LNCAP (cell line): Measurements from ENCODE around the gene ENPP1.

Experiments used
- TF ChIP-seq, protein P1 (sequence below): fragments of 450-650 bp; IDR thresholded peaks from 2 replicates; pipeline ENCODE4 v1.5.1; 2017; ENCODE audit warnings: mild to moderate bottlenecking

ENPP1 gene

DNA sequence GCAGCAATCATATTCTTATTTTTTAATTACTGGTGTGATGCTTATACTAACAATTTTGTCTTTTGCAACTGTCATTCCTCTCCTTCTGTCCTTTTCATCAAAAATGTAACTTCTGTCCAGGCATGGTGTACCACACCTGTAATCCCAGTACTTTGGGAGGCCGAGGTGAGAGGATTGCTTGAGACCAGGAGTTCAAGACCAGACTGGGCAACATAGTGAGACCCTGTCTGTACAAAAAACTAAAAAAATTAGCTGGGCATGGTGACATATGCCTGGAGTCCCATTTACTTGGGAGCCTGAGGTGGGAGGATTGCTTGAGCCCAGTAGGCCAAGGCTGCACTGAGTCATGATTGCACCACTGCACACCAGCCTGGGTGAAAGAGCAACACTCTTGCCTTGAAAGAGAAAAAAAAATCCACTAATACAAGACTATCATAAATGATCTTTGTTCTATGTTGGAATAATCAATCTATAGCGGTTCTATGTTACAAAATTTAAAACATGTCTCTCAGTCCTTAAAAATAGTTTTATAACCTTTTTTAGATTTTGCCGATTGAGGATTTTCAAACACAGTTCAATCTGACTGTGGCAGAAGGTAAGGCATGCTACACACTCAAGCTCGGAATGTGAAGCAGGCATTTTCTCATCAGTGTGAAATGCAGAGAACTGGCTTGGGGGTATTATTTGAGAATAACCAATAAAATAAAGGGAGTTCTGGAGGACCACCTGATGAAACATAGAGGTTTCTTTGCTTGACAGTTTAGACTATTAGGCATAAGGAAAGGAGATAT is 70.4 kb downstream of the ENPP1 start:
- TF ChIP-seq, protein P1, sequence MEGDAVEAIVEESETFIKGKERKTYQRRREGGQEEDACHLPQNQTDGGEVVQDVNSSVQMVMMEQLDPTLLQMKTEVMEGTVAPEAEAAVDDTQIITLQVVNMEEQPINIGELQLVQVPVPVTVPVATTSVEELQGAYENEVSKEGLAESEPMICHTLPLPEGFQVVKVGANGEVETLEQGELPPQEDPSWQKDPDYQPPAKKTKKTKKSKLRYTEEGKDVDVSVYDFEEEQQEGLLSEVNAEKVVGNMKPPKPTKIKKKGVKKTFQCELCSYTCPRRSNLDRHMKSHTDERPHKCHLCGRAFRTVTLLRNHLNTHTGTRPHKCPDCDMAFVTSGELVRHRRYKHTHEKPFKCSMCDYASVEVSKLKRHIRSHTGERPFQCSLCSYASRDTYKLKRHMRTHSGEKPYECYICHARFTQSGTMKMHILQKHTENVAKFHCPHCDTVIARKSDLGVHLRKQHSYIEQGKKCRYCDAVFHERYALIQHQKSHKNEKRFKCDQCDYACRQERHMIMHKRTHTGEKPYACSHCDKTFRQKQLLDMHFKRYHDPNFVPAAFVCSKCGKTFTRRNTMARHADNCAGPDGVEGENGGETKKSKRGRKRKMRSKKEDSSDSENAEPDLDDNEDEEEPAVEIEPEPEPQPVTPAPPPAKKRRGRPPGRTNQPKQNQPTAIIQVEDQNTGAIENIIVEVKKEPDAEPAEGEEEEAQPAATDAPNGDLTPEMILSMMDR, result no peak

DNA sequence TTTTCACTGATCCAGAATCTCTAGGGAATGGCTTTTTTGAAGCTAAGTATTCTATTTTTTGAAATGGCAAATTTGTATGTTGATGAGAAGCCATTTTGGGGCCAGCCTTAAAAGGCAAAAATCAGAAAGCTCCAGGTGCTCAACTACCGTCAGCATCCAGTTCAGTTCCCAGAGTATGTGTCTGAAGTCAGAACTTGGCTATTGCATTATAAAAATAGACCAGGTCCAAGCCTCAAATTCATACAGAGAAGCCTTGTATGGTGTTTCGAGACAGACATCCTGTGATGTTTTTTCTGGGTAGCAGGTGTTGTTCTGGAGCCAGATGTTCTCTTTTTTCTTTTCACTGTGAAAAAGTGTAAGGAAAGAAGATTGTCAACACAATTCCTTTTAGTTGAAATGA is 75.2 kb downstream of the ENPP1 start:
- TF ChIP-seq, protein P1, result no peak

DNA sequence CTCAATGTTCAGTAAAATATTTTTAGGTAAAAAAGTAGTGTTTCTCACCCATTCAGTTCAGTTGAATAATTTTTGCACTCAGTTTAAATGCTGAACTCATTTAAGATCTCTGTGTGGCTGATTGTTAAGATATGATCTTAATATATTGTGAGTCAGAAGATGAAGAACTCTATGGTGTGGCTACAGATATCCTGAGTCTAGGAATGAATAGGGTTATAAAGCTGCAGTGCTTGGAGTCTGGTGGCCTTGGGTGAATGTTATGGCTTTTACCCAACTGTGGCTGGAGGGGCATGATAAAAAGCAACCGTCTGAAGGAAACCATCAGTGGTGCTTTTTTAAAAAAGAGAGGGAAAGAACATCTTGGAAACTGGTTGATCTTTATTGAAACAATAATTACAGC is 77.4 kb downstream of the ENPP1 start:
- TF ChIP-seq, protein P1, result no peak

DNA sequence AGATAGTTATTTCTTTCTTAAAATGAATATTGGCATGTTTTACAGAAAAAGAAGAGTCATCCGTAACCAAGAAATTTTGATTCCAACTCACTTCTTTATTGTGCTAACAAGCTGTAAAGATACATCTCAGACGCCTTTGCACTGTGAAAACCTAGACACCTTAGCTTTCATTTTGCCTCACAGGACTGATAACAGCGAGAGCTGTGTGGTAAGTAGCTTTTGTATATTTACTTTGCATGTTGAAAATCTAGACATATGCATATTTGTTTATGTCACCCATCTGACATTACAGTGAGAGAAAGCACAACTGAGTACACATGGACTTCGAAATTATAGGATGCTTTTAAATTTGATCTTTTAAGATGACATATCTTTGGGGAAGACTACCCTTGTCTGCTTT is 78.7 kb downstream of the ENPP1 start:
- TF ChIP-seq, protein P1, result no peak

DNA sequence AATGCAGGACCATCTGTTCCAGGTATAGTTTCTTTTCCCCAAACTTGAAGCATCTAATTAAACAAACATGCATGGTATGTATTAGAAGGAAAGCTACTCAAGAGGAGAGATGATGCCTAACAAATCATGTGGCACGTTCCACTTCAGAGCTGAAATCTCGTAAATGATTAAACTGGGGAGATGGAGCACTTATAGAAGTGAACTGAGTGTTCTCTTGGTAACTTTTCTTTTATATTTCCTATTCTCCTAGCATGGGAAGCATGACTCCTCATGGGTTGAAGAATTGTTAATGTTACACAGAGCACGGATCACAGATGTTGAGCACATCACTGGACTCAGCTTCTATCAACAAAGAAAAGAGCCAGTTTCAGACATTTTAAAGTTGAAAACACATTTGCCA is 82.3 kb downstream of the ENPP1 start:
- TF ChIP-seq, protein P1, result no peak

DNA sequence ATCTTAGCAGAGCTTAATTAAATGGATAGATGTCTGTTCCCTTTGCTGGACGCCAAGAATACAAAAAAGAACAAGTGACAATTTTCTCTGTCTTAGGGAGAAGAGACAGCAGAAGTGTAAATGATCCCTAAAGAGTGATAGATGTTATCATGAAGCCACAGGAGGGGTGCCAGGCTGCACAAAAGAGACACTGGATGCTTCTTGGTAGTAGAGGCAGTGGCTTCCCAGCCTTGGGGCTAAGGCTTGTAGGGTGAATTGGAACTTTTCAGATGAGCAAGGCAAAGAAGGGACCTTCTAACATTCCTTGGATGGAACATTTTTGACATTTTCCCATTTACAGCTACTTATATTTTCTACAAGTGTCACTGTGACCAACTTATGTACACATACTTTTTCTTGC is 85.4 kb downstream of the ENPP1 start:
- TF ChIP-seq, protein P1, result no peak

DNA sequence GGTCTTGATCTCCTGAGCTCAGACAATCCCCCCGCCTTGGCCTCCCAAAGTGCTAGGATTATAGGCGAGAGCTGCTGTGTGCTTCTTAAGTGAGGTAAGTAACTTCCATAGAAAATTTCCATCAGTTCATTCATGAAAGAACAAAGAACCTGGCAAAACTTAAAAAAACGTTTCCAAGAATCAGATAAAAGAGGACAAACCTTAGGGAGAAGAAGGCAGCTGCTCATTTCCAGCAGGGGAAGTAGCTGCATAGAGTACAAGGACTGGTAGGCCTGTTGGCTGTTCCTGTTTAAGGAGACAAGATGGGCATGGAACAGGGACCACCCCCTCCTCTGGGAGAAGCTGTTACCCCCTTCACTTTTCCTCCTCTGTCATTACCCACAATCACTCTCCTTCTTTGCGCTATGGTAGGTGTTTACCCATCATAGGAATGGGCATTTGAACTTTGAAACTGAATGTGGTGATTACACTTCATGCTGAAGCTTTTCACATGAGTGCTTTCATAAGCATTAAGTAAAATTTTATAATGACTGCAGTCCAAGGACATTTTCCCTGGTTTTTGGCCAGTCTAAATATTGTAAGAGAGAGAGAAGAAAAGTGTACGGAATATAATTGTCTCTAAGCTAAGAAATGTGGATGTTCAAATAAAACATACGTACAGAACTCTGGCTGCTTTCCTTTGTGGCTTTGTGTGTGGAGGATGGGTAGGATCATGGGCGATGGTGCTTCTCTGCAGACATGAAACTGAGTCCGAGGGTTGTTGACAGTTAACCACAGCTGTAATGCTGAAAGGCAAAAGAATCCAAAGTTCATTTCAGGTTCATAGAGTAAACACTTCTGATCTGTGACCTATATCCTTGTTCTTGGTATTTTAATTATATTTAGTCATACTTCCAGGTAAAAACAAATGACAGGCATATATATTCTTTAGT is 86.9 kb downstream of the ENPP1 start:
- TF ChIP-seq, protein P1, result no peak
